Breast epithelium (tissue), 4 donors: Measurements from ENCODE around the gene SELE. TPM values are rescaled to one million over a fixed set of nuclear protein-coding genes. Genes with fewer than 3 reads are reported as not detected.
A peak's percentile ranks its signal among the peaks of the same experiment; 100 is the strongest.
"Not testable (repeated sequence)": the region's sequence is repeated elsewhere in the genome, so short reads cannot be mapped to it uniquely, and the experiment has no call there.

Source experiments
- DNase-seq, 2 donors: peaks; one replicate each; pipeline ENCODE4 v3.0.0-alpha.2; 2019; ENCODE audit warnings: low spot score in 2 of 2
- H3K27ac ChIP-seq, 2 donors: fragments of 200-600 bp; sonication (generic) in 1 of 2; one replicate each; pipeline ENCODE4 v1.5.1; 2016 to 2019; ENCODE audit warnings: mild to moderate bottlenecking in 1 of 2
- H3K27me3 ChIP-seq, 2 donors: fragments of 200-600 bp; sonication (generic) in 1 of 2; one replicate each; pipeline versions ENCODE4 v1.5.1 to v1.6.0; 2017 to 2019; ENCODE audit warnings: control low read depth in 1 of 2, mild to moderate bottlenecking in 1 of 2
- H3K36me3 ChIP-seq: fragments of 200-600 bp; one replicate; pipeline ENCODE4 v1.5.1; 2019
- H3K4me1 ChIP-seq, 2 donors: fragments of 200-600 bp; sonication (generic); one replicate each; pipeline ENCODE4 v1.5.1; 2016 to 2019; ENCODE audit warnings: control low read depth in 1 of 2
- H3K4me3 ChIP-seq, 3 donors: fragments of 200-600 bp; sonication (generic); 1 replicate in 2 of 3; 2 replicates in 1 of 3; pipeline ENCODE4 v1.5.1; 2016 to 2019; ENCODE audit warnings: mild to moderate bottlenecking in 3 of 3, moderate library complexity in 2 of 3
- H3K9me3 ChIP-seq, 2 donors: fragments of 200-600 bp; sonication (generic) in 1 of 2; one replicate each; pipeline ENCODE4 v1.5.1; 2016 to 2019; ENCODE audit warnings: control low read depth in 1 of 2
- POLR2A ChIP-seq: fragments of 450-650 bp; IDR thresholded peaks from one replicate; pipeline ENCODE4 v1.6.1; 2016; ENCODE audit warnings: antibody characterized with exemption, mild to moderate bottlenecking, moderate library complexity
- POLR2AphosphoS5 ChIP-seq, 3 donors: sonication (generic); formaldehyde crosslinking; IDR thresholded peaks; one replicate each; pipeline ENCODE4 v1.6.1; 2017; ENCODE audit warnings: antibody characterized with exemption in 3 of 3
- intact Hi-C: fragments of 100-400 bp; cut with DNase I; formaldehyde crosslinking; loops from one replicate; pipeline ENCODE4 v1.15.1; 2023; ENCODE audit warnings: low total_unique reads
- total RNA-seq, 3 donors: library from RNA; depleted of rRNA; stranded (reverse); fragments of >200 nt; gene quantifications; one replicate each; pipeline ENCODE4 v1.1.0, GENCODE V29; 2016
- TF ChIP-seq, protein P1 (sequence below), 3 donors: fragments of 450-650 bp; IDR thresholded peaks; one replicate each; pipeline ENCODE4 v1.5.1; 2016 to 2017; ENCODE audit warnings: antibody characterized with exemption in 3 of 3, mild to moderate bottlenecking in 3 of 3, moderate library complexity in 3 of 3

Gene SELE
- total RNA-seq, 3 donors from 2014 or later = 0.66 to 5.0 (median 1.4) TPM

DNA sequence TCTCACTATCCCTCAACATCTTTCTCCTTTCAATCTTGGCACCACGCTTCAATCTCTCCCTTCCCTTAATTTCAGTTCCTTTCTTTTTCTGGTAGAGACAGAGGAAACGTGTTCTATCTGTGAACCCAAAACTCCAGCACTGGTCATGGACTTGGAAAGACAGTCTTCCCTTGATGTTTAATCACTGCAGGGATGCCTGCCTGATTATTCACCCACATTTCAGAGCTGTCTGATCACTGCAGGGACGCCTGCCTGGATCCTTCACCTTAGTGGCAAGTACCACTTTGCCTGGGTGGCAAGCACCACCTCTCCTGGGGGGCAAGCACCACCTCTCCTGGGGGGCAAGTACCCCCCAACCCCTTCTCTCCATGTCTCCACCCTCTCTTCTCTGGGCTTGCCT, 50.2 kb downstream of the SELE start:
- Histone ChIP-seq H3K4me3 (no peak overlapping the region), H3K36me3 (no peaks in the 10 kb centered on the region), H3K4me1 (no peaks in the 10 kb centered on the region), H3K27ac (no peak overlapping the region), H3K27me3 (no peaks in the 10 kb centered on the region), H3K9me3 (no peaks in the 10 kb centered on the region)
- intact Hi-C loops = no loop called here
- TF ChIP-seq POLR2AphosphoS5 (IDR thresholded peaks at IDR 0.05) (no peak), POLR2A (no peak)
- TF ChIP-seq, protein P1, sequence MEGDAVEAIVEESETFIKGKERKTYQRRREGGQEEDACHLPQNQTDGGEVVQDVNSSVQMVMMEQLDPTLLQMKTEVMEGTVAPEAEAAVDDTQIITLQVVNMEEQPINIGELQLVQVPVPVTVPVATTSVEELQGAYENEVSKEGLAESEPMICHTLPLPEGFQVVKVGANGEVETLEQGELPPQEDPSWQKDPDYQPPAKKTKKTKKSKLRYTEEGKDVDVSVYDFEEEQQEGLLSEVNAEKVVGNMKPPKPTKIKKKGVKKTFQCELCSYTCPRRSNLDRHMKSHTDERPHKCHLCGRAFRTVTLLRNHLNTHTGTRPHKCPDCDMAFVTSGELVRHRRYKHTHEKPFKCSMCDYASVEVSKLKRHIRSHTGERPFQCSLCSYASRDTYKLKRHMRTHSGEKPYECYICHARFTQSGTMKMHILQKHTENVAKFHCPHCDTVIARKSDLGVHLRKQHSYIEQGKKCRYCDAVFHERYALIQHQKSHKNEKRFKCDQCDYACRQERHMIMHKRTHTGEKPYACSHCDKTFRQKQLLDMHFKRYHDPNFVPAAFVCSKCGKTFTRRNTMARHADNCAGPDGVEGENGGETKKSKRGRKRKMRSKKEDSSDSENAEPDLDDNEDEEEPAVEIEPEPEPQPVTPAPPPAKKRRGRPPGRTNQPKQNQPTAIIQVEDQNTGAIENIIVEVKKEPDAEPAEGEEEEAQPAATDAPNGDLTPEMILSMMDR (IDR thresholded peaks at IDR 0.05) = no peak
- DNase-seq = no peak

DNA sequence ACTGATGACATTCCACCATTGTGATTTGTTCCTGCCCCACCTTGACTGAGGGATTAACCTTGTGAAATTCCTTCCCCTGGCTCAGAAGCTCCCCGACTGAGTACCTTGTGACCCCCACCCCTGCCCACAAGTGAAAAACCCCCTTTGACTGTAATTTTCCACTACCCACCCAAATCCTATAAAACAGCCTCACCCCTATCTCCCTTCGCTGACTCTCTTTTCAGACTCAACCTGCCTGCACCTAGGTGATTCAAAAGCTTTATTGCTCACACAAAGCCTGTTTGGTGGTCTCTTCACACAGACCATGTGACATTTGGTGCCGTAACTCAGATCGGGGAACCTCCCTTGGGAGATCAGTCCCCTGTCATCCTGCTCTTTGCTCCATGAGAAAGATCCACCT, 50.7 kb downstream of the SELE start:
- DNase-seq, H3K27ac ChIP-seq, H3K9me3 ChIP-seq, H3K27me3 ChIP-seq, H3K4me1 ChIP-seq, H3K36me3 ChIP-seq, intact Hi-C loops, H3K4me3 ChIP-seq: not testable (repeated sequence)

DNA sequence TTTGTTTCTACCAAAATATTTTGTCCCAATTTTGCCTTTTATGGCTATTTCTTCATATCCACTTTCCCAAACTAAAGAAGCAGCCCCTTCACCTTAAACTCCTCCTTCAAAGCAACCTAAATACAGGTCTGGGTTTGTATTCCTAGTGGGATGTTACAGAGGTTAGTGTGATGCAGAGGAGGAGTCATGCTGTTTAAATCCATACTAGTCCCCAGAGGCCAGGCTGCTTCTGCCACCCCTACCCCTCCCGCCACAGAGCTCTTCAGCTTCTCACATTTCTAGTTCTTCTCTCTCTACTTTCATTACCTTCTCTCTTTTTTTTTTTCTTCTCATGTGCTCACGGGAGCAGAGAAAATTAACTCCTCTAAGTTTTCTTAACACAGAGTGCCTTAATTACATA, 51.8 kb downstream of the SELE start:
- DNase-seq = no peak
- Histone ChIP-seq H3K4me3 (no peak overlapping the region), H3K27me3 (no peaks in the 10 kb centered on the region), H3K36me3 (no peaks in the 10 kb centered on the region), H3K27ac (no peak overlapping the region), H3K4me1 (no peaks in the 10 kb centered on the region), H3K9me3 (no peaks in the 10 kb centered on the region)
- intact Hi-C loops = no loop called here
- no peak for TF ChIP-seq POLR2AphosphoS5 (IDR thresholded peaks at IDR 0.05)
- TF ChIP-seq, protein P1 (IDR thresholded peaks at IDR 0.05) = no peak
- no peak for TF ChIP-seq POLR2A

DNA sequence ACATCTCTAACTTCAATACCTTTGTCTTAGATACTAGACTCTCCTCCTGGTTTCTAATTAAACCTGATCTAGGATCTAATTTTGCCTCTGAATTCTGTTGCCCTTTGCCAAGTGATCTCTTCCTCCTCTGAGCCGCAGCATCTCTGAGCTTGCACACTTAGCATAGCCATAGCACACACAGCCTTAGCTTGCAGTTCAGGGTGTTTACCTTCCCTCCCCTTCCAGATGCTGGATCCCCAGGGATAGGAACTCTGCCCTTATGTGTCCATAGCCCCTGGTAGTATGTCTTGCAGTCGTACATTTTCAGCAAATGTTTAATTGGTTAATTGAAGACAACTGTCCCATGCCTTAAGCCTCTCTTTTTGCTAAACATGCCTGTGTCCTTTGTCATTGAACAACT, 52.7 kb downstream of the SELE start:
- DNase-seq = no peak
- no peaks in the 10 kb centered on the region for H3K4me1 ChIP-seq
- no peaks in the 10 kb centered on the region for H3K27me3 ChIP-seq
- no peaks in the 10 kb centered on the region for H3K36me3 ChIP-seq
- TF ChIP-seq POLR2A (no peak), POLR2AphosphoS5 (IDR thresholded peaks at IDR 0.05) (no peak)
- TF ChIP-seq, protein P1 (IDR thresholded peaks at IDR 0.05) = no peak
- intact Hi-C loops = no loop called here
- no peaks in the 10 kb centered on the region for H3K9me3 ChIP-seq
- no peak overlapping the region for H3K4me3 ChIP-seq
- peak overlapping the region in 1 of 2 donors; percentile 12 for H3K27ac ChIP-seq

DNA sequence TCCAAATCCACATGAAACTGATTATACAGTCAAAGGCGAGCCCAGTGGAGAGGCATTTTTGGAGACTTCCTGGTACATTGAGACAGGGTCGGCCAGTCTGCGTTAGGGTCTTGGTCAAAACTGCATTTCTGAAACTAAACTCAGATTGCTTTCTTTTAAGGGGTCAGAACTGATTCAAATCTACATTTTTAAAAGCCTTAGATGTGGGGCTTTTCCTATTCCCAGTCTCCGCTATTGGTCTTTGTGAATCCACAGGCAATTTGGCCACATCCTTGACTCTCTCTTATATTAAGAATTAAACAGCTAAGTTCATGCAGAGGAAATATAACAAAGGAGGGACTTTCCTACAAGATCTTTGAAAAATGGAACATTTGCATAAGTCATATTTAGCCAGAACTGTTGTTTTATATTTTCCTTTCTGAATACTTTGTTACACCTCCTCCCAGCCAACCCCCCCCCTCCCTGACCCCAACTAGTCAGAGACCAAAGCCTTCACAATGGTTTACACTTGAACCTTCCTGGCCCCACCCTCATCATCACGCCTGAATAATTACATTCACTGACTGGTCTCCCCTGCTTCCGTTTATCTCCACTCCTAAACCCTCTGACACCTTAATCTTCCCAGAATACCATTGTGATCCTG, 53.4 kb downstream of the SELE start:
- H3K4me3 ChIP-seq = no peak overlapping the region
- no peaks in the 10 kb centered on the region for H3K4me1 ChIP-seq
- no peaks in the 10 kb centered on the region for H3K9me3 ChIP-seq
- TF ChIP-seq POLR2A = no peak
- TF ChIP-seq POLR2AphosphoS5 (IDR thresholded peaks at IDR 0.05) = no peak
- TF ChIP-seq, protein P1 (IDR thresholded peaks at IDR 0.05) = no peak
- intact Hi-C loops = no loop called here
- no peaks in the 10 kb centered on the region for H3K27me3 ChIP-seq
- no peak for DNase-seq
- no peaks in the 10 kb centered on the region for H3K36me3 ChIP-seq
- peak overlapping the region in 1 of 2 donors; percentile 12 for H3K27ac ChIP-seq

DNA sequence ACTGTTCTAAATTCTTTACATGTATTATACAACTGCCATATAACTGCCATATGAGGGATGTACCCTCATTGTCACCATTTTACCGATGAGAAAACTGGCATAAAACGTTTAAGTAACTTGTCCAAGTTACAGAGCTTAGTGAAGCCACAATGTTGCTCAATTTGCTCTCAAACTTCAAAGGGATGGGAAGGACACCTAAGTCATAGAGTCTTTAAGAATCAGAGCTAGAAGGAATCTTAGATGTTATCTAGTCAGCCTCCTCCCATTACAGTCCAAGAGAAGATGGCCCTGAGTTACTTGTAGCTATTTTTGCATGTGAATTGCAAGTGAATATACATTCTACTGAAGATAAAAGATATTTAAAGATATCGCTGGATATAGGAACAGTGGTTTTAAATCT, 54.2 kb downstream of the SELE start:
- DNase-seq = no peak
- no peaks in the 10 kb centered on the region for H3K4me1 ChIP-seq
- intact Hi-C loops = no loop called here

More for the DNA sequence above, 54.2 kb downstream of the SELE start:
- Histone ChIP-seq H3K9me3 (no peaks in the 10 kb centered on the region), H3K36me3 (no peaks in the 10 kb centered on the region), H3K27me3 (no peaks in the 10 kb centered on the region), H3K4me3 (no peak overlapping the region), H3K27ac (no peak overlapping the region)
- TF ChIP-seq POLR2AphosphoS5 (IDR thresholded peaks at IDR 0.05) (no peak), POLR2A (no peak)
- TF ChIP-seq, protein P1 (IDR thresholded peaks at IDR 0.05) = no peak
